SK-N-MC (cell line): ENCODE measurements around the gene PRDX6.

Experiments used
- EZH2 ChIP-seq: fragments of 200-600 bp; sonication (generic); IDR thresholded peaks from one replicate; pipeline ENCODE4 v1.6.1; 2017; ENCODE audit warnings: antibody characterized with exemption
- POLR2AphosphoS5 ChIP-seq: IDR thresholded peaks from 2 replicates; pipeline ENCODE4 v1.6.1; 2012; ENCODE audit warnings: mild to moderate bottlenecking, low read depth, low read length, borderline replicate concordance

DNA sequence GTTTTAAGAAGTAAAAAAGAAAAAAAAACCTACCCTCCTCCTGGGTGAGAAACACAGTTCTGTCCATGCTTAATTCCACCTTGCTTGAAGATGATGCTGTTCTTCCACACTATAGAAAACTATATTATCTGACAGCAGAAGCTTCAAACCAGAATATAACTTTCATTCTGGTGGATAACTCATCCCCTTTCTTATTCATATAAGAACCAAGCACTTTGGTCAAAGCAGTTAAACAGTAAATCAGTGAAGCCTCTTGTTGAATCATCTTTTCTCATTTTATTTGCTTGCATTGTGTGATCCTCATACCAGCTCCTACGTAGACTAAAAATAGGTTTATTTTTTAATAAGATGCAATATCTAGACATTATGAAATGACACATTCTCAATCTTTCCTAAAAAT lies 36.7 kb upstream of the PRDX6 start:
- TF ChIP-seq EZH2, result no peak
- TF ChIP-seq POLR2AphosphoS5, result no peak
